Measurements from ENCODE around the gene LRRC3C.

- TF ChIP-seq CTCF (IDR thresholded peaks at IDR 0.05) (no peak), POLR2A (IDR thresholded peaks at IDR 0.05) (no peak)
These were observed 12.0 kb upstream of the LRRC3C start for GRCh38 chr17:39915559-39915958.
